ENCODE data around the gene ULK4. TPM values are rescaled to one million over a fixed set of nuclear protein-coding genes. Genes with fewer than 3 reads are reported as not detected.

ULK4 gene
- total RNA-seq, 1 experiment from 2014 or later, result 8.7 TPM

DNA sequence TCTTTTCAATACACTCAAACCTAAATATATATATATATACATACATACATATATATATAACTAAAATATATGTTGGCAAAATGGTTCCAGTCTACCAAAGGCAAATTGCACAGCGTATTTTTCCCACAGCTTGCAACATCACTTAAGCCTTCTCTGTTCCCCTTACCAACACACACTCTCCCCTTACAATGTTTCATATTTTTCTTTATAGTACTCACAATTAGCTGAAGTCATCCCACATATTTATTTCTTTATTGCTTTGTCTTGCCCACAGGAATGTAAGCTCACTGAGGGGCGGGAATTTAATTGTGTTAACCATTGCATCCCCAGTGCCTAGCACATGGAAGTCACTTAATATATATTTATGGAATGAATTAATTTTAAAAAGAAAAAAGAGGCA is 288.3 kb downstream of the ULK4 start:
- TF ChIP-seq EZH2 (IDR thresholded peaks at IDR 0.05; ENCODE audit: low read depth) (no peak), CTCF (conservative IDR thresholded peaks at IDR 0.05) (no peak)
- Histone ChIP-seq H3F3A (ENCODE audit: insufficient read depth, low read depth) (no peaks in the 10 kb centered on the region), H3K27me3 (ENCODE audit: insufficient read depth, low read depth) (no peaks in the 10 kb centered on the region), H2AFZ (no peak overlapping the region), H3K4me1 (replicated peaks; ENCODE audit: insufficient read depth) (no peaks in the 10 kb centered on the region), H3K9me2 (ENCODE audit: insufficient read depth) (no peaks in the 10 kb centered on the region), H3K79me2 (ENCODE audit: low read depth) (no peaks in the 10 kb centered on the region), H3K27ac (no peak overlapping the region), H4K20me1 (ENCODE audit: insufficient read depth) (no peaks in the 10 kb centered on the region), H3K9me3 (ENCODE audit: insufficient read depth, low read depth) (no peaks in the 10 kb centered on the region), H3K4me3 (no peak overlapping the region), H3K36me3 (ENCODE audit: low read depth) (no peaks in the 10 kb centered on the region), H3K4me2 (no peak overlapping the region)
- ChIA-PET POLR2A (ENCODE audit: unreplicated experiment) (no interaction called here), CTCF (no interaction called here)
- no TSS peak for BruUV-seq (replicated peaks)
- intact Hi-C loops (cut with micrococcal nuclease; ENCODE audit: unreplicated experiment), result no loop called here
- no peak for DNase-seq

GRCh38 chr3:41668379-41668778 is 293.5 kb downstream of the ULK4 start:
- intact Hi-C loops (cut with micrococcal nuclease; ENCODE audit: unreplicated experiment), result no loop called here
- POLR2A ChIA-PET (ENCODE audit: unreplicated experiment), result no interaction called here

GRCh38 chr3:41662288-41662687 is 299.6 kb downstream of the ULK4 start:
- ChIA-PET CTCF (no interaction called here), POLR2A (ENCODE audit: unreplicated experiment) (no interaction called here)
- Histone ChIP-seq H4K20me1 (ENCODE audit: insufficient read depth) (no peaks in the 10 kb centered on the region), H3K4me2 (no peak overlapping the region), H3K79me2 (ENCODE audit: low read depth) (no peaks in the 10 kb centered on the region), H3K27ac (no peak overlapping the region), H2AFZ (no peak overlapping the region), H3K9me3 (ENCODE audit: insufficient read depth, low read depth) (peaks cover 6% of the 10 kb centered on the region; the same call in 1 of the 2 replicates), H3K36me3 (ENCODE audit: low read depth) (no peaks in the 10 kb centered on the region), H3K4me1 (replicated peaks; ENCODE audit: insufficient read depth) (no peaks in the 10 kb centered on the region), H3K27me3 (ENCODE audit: insufficient read depth, low read depth) (no peaks in the 10 kb centered on the region), H3K4me3 (no peak overlapping the region), H3K9me2 (ENCODE audit: insufficient read depth) (no peaks in the 10 kb centered on the region), H3F3A (ENCODE audit: insufficient read depth, low read depth) (no peaks in the 10 kb centered on the region)
- intact Hi-C loops (cut with micrococcal nuclease; ENCODE audit: unreplicated experiment), result no loop called here
- no TSS peak for BruUV-seq (replicated peaks)
- TF ChIP-seq EZH2 (IDR thresholded peaks at IDR 0.05; ENCODE audit: low read depth) (no peak), CTCF (conservative IDR thresholded peaks at IDR 0.05) (no peak)
- DNase-seq, result no peak

More at GRCh38 chr3:41668379-41668778, 293.5 kb downstream of the ULK4 start:
- H3K27me3 ChIP-seq (ENCODE audit: insufficient read depth, low read depth), result no peaks in the 10 kb centered on the region
- no peak overlapping the region for H3K27ac ChIP-seq
- no TSS peak for BruUV-seq (replicated peaks)
- no peak overlapping the region for H3K4me3 ChIP-seq
- H3K36me3 ChIP-seq (ENCODE audit: low read depth), result no peaks in the 10 kb centered on the region
- H2AFZ ChIP-seq, result no peak overlapping the region
- H3K4me1 ChIP-seq (replicated peaks; ENCODE audit: insufficient read depth), result no peaks in the 10 kb centered on the region
- H3K9me3 ChIP-seq (ENCODE audit: insufficient read depth, low read depth), result peaks cover 6% of the 10 kb centered on the region; the same call in 1 of the 2 replicates
- CTCF ChIA-PET, result no interaction called here
- no peak overlapping the region for H3K4me2 ChIP-seq
- H4K20me1 ChIP-seq (ENCODE audit: insufficient read depth), result no peaks in the 10 kb centered on the region
- no peak for DNase-seq
- H3K9me2 ChIP-seq (ENCODE audit: insufficient read depth), result no peaks in the 10 kb centered on the region
- no peaks in the 10 kb centered on the region for H3F3A ChIP-seq (ENCODE audit: insufficient read depth, low read depth)
- no peaks in the 10 kb centered on the region for H3K79me2 ChIP-seq (ENCODE audit: low read depth)
- TF ChIP-seq EZH2 (IDR thresholded peaks at IDR 0.05; ENCODE audit: low read depth) (no peak), CTCF (conservative IDR thresholded peaks at IDR 0.05) (no peak)
